Activated CD8-positive, alpha-beta memory T cell treated with anti-CD3 and anti-CD28 coated beads, Interleukin-2, amount 10 ng/mL, durations not matched to agents 7 days and 5 days (primary cell): ENCODE data around the gene TRIM66. TPM values are rescaled to one million over a fixed set of nuclear protein-coding genes. Genes with fewer than 3 reads are reported as not detected.

Source experiments
- ATAC-seq: fragments of 150-1000 bp; cut with Tn5 transposase; one replicate; pipeline ENCODE4 v1.10.0; 2021; ENCODE audit warnings: moderate library complexity
- CTCF ChIA-PET: fragments of 350-600 bp; sonication (Branson Sonifier 250); formaldehyde crosslinking; loops from one replicate; lab custom pipeline; 2021; ENCODE audit warnings: antibody characterized with exemption; lab: Charles Lee
- DNase-seq: peaks from one replicate; pipeline ENCODE4 v3.0.0-alpha.2; 2020
- H3K27ac Mint-ChIP-seq: one replicate; pipeline ENCODE4 v1.8.0; 2021; ENCODE audit warnings: mild to moderate bottlenecking, mixed read lengths
- H3K27me3 Mint-ChIP-seq: one replicate; pipeline ENCODE4 v1.8.0; 2021; ENCODE audit warnings: mixed read lengths
- H3K36me3 Mint-ChIP-seq: one replicate; pipeline ENCODE4 v1.8.0; 2021; ENCODE audit warnings: mild to moderate bottlenecking, mixed read lengths
- H3K4me1 Mint-ChIP-seq: one replicate; pipeline ENCODE4 v1.8.0; 2021; ENCODE audit warnings: mixed read lengths
- H3K4me3 Mint-ChIP-seq: one replicate; pipeline ENCODE4 v1.8.0; 2021; ENCODE audit warnings: mild to moderate bottlenecking, moderate library complexity, mixed read lengths
- H3K9me3 Mint-ChIP-seq: one replicate; pipeline ENCODE4 v1.8.0; 2022; ENCODE audit warnings: low read depth, mixed read lengths
- total RNA-seq, 2 experiments: library from RNA; stranded (reverse); gene quantifications; one replicate each; pipeline ENCODE4 v1.2.3, GENCODE V29; 2021

The TRIM66 gene
- total RNA-seq, 2 experiments from 2014 or later: 32.1 to 42.4 TPM

GRCh38 chr11:8593935-8594909 is 88.2 kb downstream of the TRIM66 start, which contains the start of gene STK33:
Gene STK33, minus strand, starts transcription at chr11:8594228. Its CDS starts 119,323 bp downstream, at chr11:8474905.
- DNase-seq: peak; percentile 67
- Mint-ChIP-seq H3K36me3 (no peaks in the 10 kb centered on the region), H3K4me1 (peaks cover 8% of the 10 kb centered on the region), H3K9me3 (no peaks in the 10 kb centered on the region), H3K27ac (peak within 1 kb of the TSS; percentile 50), H3K4me3 (peak within 1 kb of the TSS; percentile 67), H3K27me3 (peaks cover 73% of the 10 kb centered on the region)
- CTCF ChIA-PET: interaction anchor here (1.2 kb wide), 1 partner anchor 27 kb away, joined by 4 read pairs; no protein-coding TSS in a partner anchor
- ATAC-seq: peak; percentile 86

- CTCF ChIA-PET: interaction anchor here (1.2 kb wide), 1 partner anchor 26 kb away, joined by 4 read pairs; no protein-coding TSS in a partner anchor
- peaks cover 74% of the 10 kb centered on the region for H3K27me3 Mint-ChIP-seq
- H3K4me1 Mint-ChIP-seq: peaks cover 8% of the 10 kb centered on the region
- H3K4me3 Mint-ChIP-seq: peak overlapping the region; percentile 67
- H3K27ac Mint-ChIP-seq: peak overlapping the region; percentile 50
- ATAC-seq: peak; percentile 34
- no peak for DNase-seq
- H3K9me3 Mint-ChIP-seq: no peaks in the 10 kb centered on the region
- H3K36me3 Mint-ChIP-seq: no peaks in the 10 kb centered on the region
Measured at GRCh38 chr11:8593455-8593854, 89.0 kb downstream of the TRIM66 start.

GRCh38 chr11:8587915-8588314 is 94.5 kb downstream of the TRIM66 start:
- CTCF ChIA-PET: interaction anchor here (0.7 kb wide), 1 partner anchor 357 kb away, joined by 3 read pairs; no protein-coding TSS in a partner anchor
- H3K4me1 Mint-ChIP-seq: peaks cover 1% of the 10 kb centered on the region
- no peaks in the 10 kb centered on the region for H3K36me3 Mint-ChIP-seq
- no peak for DNase-seq
- ATAC-seq: no peak
- H3K9me3 Mint-ChIP-seq: no peaks in the 10 kb centered on the region
- H3K4me3 Mint-ChIP-seq: no peak overlapping the region
- H3K27ac Mint-ChIP-seq: no peak overlapping the region
- H3K27me3 Mint-ChIP-seq: peaks cover 43% of the 10 kb centered on the region

- Mint-ChIP-seq H3K4me1 (peaks cover 2% of the 10 kb centered on the region), H3K27me3 (peaks cover 42% of the 10 kb centered on the region), H3K4me3 (no peak overlapping the region), H3K27ac (no peak overlapping the region), H3K9me3 (no peaks in the 10 kb centered on the region), H3K36me3 (no peaks in the 10 kb centered on the region)
- CTCF ChIA-PET: interaction anchor here (0.9 kb wide), 1 partner anchor 24 kb away, joined by 3 read pairs; no protein-coding TSS in a partner anchor
- no peak for ATAC-seq
- no peak for DNase-seq
Measured at GRCh38 chr11:8586805-8587204, 95.7 kb downstream of the TRIM66 start.

- H3K27me3 Mint-ChIP-seq: peaks cover 40% of the 10 kb centered on the region
- no peak overlapping the region for H3K4me3 Mint-ChIP-seq
- H3K27ac Mint-ChIP-seq: no peak overlapping the region
- H3K36me3 Mint-ChIP-seq: no peaks in the 10 kb centered on the region
- DNase-seq (no peak), ATAC-seq (no peak)
- CTCF ChIA-PET: interaction anchor here (0.9 kb wide), 1 partner anchor 24 kb away, joined by 3 read pairs; no protein-coding TSS in a partner anchor
- peaks cover 2% of the 10 kb centered on the region for H3K4me1 Mint-ChIP-seq
- H3K9me3 Mint-ChIP-seq: no peaks in the 10 kb centered on the region
Measured at GRCh38 chr11:8586184-8586583, 96.3 kb downstream of the TRIM66 start.

- Mint-ChIP-seq H3K27me3 (peaks cover 42% of the 10 kb centered on the region), H3K27ac (no peak overlapping the region), H3K9me3 (no peaks in the 10 kb centered on the region), H3K4me1 (peaks cover 2% of the 10 kb centered on the region), H3K4me3 (no peak overlapping the region), H3K36me3 (no peaks in the 10 kb centered on the region)
- CTCF ChIA-PET: no interaction called here
- ATAC-seq: no peak
- no peak for DNase-seq
Measured at GRCh38 chr11:8584511-8584910, 98.0 kb downstream of the TRIM66 start.

GRCh38 chr11:8584082-8584481 is 98.4 kb downstream of the TRIM66 start:
- DNase-seq (no peak), ATAC-seq (no peak)
- Mint-ChIP-seq H3K27ac (no peak overlapping the region), H3K4me1 (peaks cover 2% of the 10 kb centered on the region), H3K9me3 (no peaks in the 10 kb centered on the region), H3K36me3 (no peaks in the 10 kb centered on the region), H3K4me3 (no peak overlapping the region), H3K27me3 (peaks cover 42% of the 10 kb centered on the region)
- CTCF ChIA-PET: no interaction called here

GRCh38 chr11:8581300-8581699 is 101.2 kb downstream of the TRIM66 start:
- Mint-ChIP-seq H3K27me3 (peaks cover 33% of the 10 kb centered on the region), H3K27ac (no peak overlapping the region), H3K9me3 (no peaks in the 10 kb centered on the region), H3K4me1 (peaks cover 2% of the 10 kb centered on the region), H3K36me3 (no peaks in the 10 kb centered on the region), H3K4me3 (no peak overlapping the region)
- CTCF ChIA-PET: interaction anchor here (1.5 kb wide), 1 partner anchor 18 kb away, joined by 3 read pairs; no protein-coding TSS in a partner anchor
- DNase-seq (no peak), ATAC-seq (no peak)

GRCh38 chr11:8577791-8578581 is 104.5 kb downstream of the TRIM66 start:
- ATAC-seq: no peak
- H3K4me1 Mint-ChIP-seq: peaks cover 2% of the 10 kb centered on the region

GRCh38 chr11:8574798-8575197 is 107.7 kb downstream of the TRIM66 start:
- Mint-ChIP-seq H3K4me1 (no peaks in the 10 kb centered on the region), H3K27me3 (peaks cover 30% of the 10 kb centered on the region), H3K27ac (no peak overlapping the region), H3K36me3 (no peaks in the 10 kb centered on the region), H3K4me3 (no peak overlapping the region), H3K9me3 (no peaks in the 10 kb centered on the region)
- CTCF ChIA-PET: interaction anchor here (2.1 kb wide), 1 partner anchor 8 kb away, joined by 6 read pairs; no protein-coding TSS in a partner anchor
- ATAC-seq (no peak), DNase-seq (no peak)

More at GRCh38 chr11:8577791-8578581, 104.5 kb downstream of the TRIM66 start:
- Mint-ChIP-seq H3K27ac (no peak overlapping the region), H3K9me3 (no peaks in the 10 kb centered on the region), H3K36me3 (no peaks in the 10 kb centered on the region), H3K27me3 (peaks cover 38% of the 10 kb centered on the region), H3K4me3 (no peak overlapping the region)
- no peak for DNase-seq
- CTCF ChIA-PET: no interaction called here

GRCh38 chr11:8573777-8574176 is 108.7 kb downstream of the TRIM66 start:
- no peak for ATAC-seq
- H3K9me3 Mint-ChIP-seq: no peaks in the 10 kb centered on the region
- peaks cover 31% of the 10 kb centered on the region for H3K27me3 Mint-ChIP-seq
- H3K4me3 Mint-ChIP-seq: no peak overlapping the region
- H3K27ac Mint-ChIP-seq: no peak overlapping the region
- no peaks in the 10 kb centered on the region for H3K4me1 Mint-ChIP-seq
- CTCF ChIA-PET: no interaction called here
- no peaks in the 10 kb centered on the region for H3K36me3 Mint-ChIP-seq
- DNase-seq: no peak

GRCh38 chr11:8567602-8568198 is 114.8 kb downstream of the TRIM66 start:
- no peaks in the 10 kb centered on the region for H3K4me1 Mint-ChIP-seq
- H3K27me3 Mint-ChIP-seq: peaks cover 51% of the 10 kb centered on the region
- ATAC-seq (no peak), DNase-seq (no peak)
- no peaks in the 10 kb centered on the region for H3K36me3 Mint-ChIP-seq
- no peak overlapping the region for H3K27ac Mint-ChIP-seq
- H3K4me3 Mint-ChIP-seq: no peak overlapping the region
- H3K9me3 Mint-ChIP-seq: no peaks in the 10 kb centered on the region
- CTCF ChIA-PET: interaction anchor here (1.0 to 2.2 kb wide), 6 partner anchors 25 to 392 kb away, joined by 3 to 8 read pairs (median 4); partner anchors contain the start of gene LMO1
